HG02623 (cell line): ENCODE measurements around the gene HRC.
"Not testable (repeated sequence)": the region's sequence is repeated elsewhere in the genome, so short reads cannot be mapped to it uniquely, and the experiment has no call there.

ENCODE experiments used
- ATAC-seq: cut with Tn5 transposase; IDR thresholded peaks from one replicate; pipeline ENCODE4 v1.9.1; 2021; ENCODE audit warnings: moderate library complexity; ENCODE audit not compliant: unreplicated experiment

The HRC gene

DNA sequence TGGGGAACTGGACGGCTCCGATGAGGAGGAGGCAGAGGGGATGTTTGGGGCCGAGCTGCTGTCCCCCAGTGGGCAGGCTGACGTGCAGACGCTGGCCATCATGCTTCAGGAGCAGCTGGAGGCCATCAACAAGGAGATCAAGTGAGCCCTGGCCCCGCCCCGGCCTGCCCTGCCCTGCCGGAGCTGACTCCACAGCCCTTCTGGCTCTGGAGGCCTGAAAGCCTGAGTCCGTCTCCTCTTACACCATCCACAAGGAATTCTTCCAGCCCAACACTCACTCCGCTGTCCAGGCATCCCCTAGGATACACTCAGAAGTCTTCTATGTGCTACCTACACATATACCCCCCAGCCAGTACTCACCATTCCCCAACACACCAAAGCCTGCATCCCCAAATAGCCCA lies 18.4 kb downstream of the HRC start:
- no peak for ATAC-seq

- ATAC-seq, result no peak
These were observed 19.5 kb downstream of the HRC start for GRCh38 chr19:49135686-49136085.

- ATAC-seq, result no peak
These were observed 21.4 kb downstream of the HRC start for GRCh38 chr19:49133621-49134454.

GRCh38 chr19:49132974-49133609 lies 22.1 kb downstream of the HRC start:
- no peak for ATAC-seq

DNA sequence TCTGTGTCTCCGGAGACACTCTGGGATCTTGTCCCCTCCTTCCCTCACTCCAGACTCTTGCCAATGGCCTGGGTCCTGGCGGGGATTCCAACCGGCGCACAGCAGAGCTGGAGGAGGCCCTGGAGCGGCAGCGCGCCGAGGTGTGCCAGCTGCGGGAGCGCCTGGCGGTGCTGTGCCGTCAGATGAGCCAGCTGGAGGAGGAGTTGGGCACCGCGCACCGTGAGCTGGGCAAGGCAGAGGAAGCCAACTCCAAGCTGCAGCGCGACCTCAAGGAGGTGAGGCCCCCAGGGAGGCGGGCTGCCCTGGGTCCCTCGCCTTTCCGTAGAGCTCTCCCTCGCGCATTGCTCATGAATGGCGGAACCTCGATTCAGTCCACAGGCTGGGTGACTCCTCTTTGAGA lies 24.9 kb downstream of the HRC start:
- no peak for ATAC-seq

GRCh38 chr19:49129238-49129583 lies 26.0 kb downstream of the HRC start:
- ATAC-seq, result no peak

GRCh38 chr19:49128545-49129237 lies 26.5 kb downstream of the HRC start:
- no peak for ATAC-seq

GRCh38 chr19:49127674-49128544 lies 27.3 kb downstream of the HRC start:
- peak; percentile 80 for ATAC-seq

- ATAC-seq, result not testable (repeated sequence)
These were observed 28.0 kb downstream of the HRC start for GRCh38 chr19:49127225-49127624.

DNA sequence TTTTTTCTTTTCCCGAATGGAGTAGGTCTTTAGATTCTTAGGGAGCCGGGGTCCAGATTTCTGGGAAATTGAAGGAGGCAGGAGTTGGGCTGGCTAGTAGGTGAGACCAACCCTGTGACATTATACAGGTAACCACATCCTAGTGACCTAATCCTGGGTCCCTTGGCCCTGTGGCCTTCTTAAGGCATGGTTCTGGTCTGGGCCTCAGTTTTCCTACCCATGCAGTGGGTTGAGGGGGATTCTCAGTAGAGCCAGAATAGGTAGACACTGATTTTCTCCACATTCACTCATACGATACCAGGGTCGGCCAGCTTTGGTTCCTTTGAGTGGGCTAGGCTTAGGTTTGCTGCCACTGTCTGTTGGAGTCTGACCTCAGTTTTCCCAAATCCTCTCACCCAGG lies 28.6 kb downstream of the HRC start:
- no peak for ATAC-seq

GRCh38 chr19:49125025-49125731 lies 30.0 kb downstream of the HRC start:
- ATAC-seq, result no peak

DNA sequence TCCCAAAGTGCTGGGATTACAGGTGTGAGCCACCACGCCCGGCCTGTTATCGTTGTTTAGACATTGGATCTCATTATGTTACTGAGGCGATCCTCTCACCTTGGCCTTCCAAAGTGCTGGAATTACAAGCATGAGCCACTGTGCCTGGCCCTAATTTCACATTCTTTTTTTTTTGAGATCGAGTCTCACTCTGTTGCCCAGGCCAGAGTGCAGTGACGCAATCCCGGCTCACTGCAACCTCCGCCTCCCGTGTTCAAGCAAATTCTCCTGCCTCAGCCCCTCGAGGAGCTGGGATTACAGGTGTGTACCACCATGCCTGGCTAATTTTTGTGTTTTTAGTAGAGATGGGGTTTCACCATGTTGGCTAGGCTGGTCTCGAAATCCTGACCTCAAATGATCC lies 31.9 kb downstream of the HRC start:
- ATAC-seq, result not testable (repeated sequence)

GRCh38 chr19:49121841-49122240 lies 33.4 kb downstream of the HRC start:
- not testable (repeated sequence) for ATAC-seq

GRCh38 chr19:49120868-49121267 lies 34.3 kb downstream of the HRC start:
- ATAC-seq, result no peak

GRCh38 chr19:49120325-49120683 lies 34.9 kb downstream of the HRC start:
- ATAC-seq, result no peak

DNA sequence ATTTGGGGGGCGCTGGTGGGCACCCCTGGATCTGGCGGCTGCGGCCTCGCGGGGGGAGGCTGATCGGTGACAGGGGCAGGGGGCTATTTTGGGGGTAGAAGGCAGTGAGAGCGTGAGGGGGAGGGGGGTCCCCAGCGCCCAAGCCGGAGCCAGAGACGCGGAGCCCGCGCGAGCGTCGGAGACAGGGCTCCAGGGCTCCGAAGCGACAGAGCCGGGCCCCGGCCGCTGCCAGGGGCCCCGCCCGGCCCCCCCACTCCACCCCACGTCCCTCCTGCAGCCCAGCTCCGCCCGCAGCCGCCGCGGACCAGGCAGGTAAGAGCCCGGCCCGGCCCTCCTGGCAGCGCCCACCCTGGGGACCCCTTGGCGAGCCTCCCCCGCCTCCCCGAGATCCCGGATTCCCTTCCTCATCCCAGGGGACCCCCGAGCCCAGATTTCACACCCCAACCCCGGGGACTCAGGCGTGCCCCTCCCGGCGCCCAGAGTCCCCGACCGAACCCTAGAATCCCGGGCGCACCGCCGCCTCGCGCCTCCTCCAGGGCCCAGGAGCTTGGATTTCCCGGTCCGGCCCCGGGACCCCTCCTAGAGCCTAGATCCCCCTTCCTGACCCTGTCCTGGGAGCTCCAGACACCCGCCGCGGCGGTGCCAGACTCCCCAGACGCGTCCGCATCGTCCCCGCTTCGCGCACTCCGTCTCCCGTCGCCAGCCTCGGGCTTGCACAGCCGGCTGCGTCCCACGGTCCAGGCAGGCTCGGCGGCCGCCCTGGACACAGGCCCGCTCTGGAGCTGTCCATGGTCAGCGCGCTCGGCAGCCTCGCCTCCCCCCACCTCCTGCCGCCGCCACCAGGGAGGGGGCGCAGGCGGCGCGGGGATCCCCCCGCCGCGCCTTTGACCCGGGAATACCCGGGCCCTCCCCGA lies 35.5 kb downstream of the HRC start, which contains the start of gene PPFIA3:
Gene PPFIA3, plus strand, starts transcription at position 134 of the 914 bp plus-strand sequence. CDS start 8,330 bp downstream, outside the sequence.
- no peak for ATAC-seq

GRCh38 chr19:49118565-49119410 lies 36.4 kb downstream of the HRC start, which contains the start of gene C19orf73:
Gene C19orf73, minus strand, starts transcription at chr19:49119143. Its CDS starts 121 bp downstream, at chr19:49119022.
- ATAC-seq, result peak; percentile 81
